Right renal pelvis (tissue), 4 donors: ENCODE measurements around the gene LIPM. TPM values are rescaled to one million over a fixed set of nuclear protein-coding genes. Genes with fewer than 3 reads are reported as not detected.

Source experiments
- DNase-seq, 4 donors: peaks; one replicate each; pipeline ENCODE4 v3.0.0-alpha.2; 2013; ENCODE audit warnings: low read depth in 4 of 4, low spot score in 3 of 4, missing footprints in 1 of 4
- polyA plus RNA-seq, 4 donors: library from polyadenylated mRNA; unstranded; fragments of 120-200 nt; gene quantifications; one replicate each; pipeline ENCODE4 v1.2.1, GENCODE V29; 2013; ENCODE audit not compliant: insufficient read length in 4 of 4

Gene LIPM
- polyA plus RNA-seq, 4 donors, result 0.23 TPM; not detected in 3

DNA sequence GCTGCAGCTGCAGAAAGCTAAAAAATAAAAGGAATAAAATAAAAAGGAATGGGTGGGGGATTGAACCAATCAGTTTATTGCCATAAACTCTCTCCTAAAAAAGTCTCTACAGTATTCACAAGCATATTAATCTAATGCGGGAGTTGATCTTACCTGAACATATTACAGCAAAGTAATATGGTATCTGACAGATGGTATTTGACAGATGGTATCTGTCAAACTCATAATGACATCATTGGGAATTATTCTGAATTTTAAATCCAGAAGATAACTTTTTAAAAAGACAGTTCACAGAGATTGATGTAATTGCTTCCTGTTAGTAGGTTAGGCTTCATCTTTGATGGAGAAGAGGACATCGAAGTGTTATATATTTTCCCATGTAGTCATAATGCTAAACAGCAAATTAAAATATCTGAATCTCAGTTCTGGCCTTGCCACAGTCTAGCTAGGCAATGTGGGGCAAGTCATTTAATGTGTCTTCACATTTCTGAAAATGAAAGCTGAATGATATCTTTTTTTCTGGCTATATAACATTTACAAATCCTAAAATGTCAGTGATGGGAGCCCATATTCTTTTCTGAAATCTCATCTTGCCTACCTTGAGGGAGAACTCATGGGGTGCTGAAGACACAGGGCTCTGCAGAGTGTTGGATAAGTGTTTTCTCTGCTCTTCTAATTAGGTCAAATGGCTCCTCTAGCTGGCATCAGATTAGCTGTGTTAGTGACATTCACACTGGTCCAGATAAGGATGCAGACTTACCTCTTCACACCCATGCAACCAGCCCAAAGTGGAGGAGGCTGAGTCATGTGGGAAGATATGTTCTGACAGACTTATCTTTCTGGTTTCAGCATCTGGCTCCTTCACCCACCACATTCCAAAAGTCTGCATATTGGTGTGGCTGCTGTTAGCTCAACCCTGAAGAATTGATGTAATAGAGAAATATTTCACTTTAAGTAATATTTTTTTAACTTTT lies 2.1 kb upstream of the LIPM start:
- no peak for DNase-seq

DNA sequence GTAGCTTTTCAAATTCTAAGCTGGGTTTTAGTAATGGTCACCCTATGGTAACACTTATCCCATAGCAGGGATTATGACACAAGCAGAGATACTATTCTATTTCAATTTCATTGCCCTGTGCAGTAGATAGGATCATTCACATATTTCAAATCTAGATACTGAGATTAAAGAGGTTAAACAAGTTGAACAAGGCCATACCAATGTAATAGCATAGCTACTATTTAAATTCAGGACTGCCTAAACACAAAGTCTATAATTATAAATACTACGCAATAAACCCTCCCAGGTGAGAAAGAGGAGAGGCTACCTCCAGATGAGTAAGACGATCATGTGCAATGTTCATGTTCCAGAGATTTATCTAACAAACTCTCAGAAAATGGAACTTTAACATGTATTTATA lies 1.1 kb downstream of the LIPM start:
- no peak for DNase-seq

DNA sequence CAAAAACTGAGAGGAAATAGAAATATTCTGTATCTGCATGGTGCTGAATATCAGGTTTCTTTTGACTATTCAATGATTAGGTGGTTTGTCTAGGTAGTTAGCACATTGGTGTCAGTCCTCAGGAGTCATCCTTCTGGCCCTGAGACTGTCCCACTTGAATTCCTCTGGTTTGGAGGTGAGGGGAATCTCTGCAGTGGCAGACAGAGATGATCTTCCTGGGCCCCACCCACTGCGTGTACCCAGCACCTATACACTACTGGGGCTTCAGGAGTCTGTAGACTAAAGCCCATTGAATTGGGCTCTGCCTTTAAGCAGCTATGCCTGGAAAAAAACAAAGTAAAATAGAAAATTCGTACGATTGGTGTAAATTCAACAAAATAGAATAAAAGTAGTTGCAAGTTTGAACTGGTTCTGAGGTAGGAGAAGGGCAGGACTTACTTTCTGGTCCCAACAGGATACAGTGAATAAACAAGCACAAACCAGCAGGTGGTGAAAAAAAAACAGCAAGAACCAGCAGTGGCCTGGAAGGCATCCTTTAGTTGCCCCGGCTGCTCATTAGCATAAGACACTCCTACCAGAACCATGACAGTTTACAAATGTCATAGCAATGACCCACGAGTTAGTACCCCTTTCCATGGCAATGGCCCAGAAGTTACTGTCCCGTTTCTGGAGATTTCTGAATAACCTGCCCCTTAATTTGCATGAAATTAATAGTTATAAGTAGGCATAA lies 1.7 kb downstream of the LIPM start:
- no peak for DNase-seq

DNA sequence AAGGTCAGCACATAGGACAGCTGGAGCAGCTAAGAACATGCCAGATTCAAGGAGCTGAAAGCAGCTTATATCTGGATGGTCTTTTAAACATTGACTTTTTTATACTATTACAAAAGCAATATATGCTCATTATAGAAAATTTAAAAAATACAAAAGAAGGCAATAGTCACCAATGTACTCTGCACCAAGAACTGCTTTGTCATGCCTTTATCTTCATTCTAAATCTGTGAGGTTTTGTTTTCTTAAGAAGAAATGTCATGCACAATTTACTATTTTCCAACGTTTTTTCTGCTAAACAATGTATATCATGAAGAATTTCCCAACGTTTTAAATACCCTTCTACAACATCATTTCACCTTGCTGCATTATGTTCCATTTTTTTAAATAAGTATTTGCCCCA lies 2.8 kb downstream of the LIPM start:
- DNase-seq, result no peak

DNA sequence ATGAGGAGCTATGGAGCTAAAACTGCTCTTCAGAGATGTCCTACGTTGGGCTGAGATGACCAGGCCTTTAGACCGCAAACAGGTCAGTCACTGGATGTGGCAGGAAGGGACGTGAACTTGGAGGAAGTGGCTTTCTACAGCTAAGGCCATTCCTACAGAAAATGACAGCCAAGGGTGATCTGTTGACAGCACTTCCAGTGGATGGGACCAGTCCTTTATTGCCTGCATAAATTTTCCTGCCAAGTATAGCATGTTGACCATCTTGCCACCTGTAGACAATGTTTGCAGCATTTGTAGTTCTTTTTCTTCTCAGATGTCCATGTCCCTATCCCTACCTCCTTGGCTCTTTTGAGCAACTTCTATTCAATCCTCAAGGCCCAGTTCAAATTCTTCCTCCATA lies 3.4 kb downstream of the LIPM start:
- no peak for DNase-seq

DNA sequence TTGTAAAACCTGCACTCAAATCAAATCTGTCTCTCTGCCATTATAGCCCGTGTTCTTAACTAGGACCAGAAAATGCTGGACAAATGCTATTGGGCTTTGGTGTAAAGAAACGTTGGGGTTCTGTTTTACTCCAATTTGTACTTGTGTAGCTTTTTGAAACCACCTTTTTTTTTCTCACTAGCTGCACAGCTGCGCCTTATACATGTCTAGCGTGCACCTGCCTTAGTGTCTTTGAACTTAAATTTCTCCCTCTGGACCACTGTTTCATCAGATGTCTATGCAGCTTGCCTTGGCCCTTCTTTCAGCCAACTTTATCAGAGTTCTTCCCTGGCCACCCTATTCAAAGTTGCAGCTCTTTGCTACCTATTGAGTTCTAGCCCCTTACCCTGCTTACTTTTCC lies 7.1 kb downstream of the LIPM start:
- no peak for DNase-seq

DNA sequence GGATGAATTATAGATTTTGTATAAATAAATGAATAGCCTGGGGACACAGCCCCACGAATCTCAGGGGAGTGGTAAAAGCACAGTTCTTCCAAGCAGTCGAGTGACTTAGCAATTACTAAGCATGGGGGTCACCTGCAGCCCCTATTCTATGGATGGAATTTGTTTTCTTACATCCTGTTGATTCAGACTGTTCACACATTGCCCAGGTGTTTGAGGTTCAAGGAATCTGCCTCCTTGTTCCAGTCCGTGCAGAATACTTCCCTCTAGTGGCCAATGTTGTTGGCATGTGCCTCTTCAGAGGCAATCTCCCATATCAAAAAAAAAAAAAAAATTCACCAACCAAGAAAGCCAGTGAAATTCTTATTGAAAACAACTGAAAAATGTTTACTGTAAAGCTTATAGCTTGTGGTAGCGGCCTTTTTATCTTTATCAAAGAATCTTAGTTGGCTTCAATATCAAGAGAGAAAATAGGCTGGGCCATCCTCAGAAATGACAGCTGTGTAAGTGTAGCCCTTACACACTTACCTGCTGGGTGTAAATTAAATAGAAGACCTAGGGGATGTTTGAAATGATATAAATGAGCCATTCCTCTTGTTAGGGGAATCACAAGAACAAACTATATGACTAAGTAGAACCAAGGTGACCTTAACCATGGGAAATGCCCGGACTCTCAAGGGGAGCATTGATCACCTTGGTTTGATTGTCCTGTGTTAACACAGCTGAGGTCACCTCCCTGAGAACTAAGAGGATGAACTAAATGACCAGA lies 7.8 kb downstream of the LIPM start:
- DNase-seq, result peak in 3 of 4 donors; percentile 16 to 47 (median 29)

DNA sequence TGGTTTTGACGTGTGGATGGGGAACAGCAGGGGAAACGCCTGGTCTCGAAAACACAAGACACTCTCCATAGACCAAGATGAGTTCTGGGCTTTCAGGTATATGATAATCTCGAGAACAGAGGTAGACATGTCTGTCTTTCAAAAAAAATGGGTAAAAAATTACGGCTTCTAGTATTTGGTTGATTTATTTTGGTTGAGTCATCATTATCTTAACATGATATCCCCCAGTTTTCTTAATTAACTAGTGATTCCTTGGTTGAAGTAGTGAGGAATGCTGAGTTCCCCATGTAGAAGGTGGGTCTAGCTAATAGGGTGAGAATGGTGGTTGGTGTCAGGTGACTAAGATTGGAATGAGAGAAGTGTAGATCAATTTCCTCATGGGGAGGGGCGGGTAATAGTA lies 10.7 kb downstream of the LIPM start:
- no peak for DNase-seq

DNA sequence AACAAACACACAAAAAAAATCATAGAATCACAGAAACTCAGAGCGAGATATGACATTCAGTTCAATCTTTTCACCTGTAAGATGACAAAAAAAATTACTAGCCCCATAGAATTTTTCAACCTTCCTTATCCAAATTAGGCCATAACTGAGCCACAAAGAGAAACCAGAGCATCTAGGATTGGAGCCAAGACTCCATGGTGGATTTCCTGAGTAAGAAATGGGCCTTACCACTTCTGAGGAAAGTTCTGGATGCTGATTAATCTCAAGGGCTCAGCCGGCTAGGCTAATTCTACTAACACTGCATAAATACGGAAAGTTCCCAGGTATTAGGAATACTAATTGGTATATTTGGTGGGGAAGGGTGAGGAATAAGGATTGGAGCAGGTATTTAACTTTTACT lies 16.8 kb downstream of the LIPM start:
- no peak for DNase-seq

DNA sequence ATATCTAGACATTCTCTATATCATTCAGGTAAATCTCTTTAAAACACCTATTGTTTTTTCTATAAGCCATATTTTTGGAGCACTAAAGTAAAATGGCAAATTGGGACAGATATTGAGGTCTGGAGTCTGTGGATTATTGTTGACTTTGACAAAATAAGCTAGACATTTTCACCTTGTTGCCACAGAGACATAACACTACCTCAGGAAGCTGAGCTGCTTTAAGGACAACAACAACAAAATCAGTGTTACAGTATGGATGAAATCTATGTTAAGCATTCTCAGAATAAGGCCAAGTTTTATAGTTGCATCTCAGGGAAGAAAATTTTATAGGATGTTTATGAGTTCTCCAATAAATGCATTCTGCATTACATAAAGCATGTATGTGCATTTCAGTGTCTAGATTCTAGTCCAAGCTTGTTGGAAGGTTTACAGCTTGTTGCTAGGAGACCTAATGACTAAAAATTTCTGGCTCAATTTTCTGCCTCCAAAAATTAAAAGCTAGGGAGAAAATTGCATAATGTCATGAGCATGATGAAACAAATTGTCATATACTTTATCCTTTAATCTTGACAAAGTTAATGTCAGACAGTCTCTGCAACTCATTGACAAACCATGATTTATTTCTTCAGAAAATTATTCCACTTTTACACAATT lies 18.3 kb downstream of the LIPM start:
- peak in 3 of 4 donors; percentile 10 to 20 (median 10) for DNase-seq

DNA sequence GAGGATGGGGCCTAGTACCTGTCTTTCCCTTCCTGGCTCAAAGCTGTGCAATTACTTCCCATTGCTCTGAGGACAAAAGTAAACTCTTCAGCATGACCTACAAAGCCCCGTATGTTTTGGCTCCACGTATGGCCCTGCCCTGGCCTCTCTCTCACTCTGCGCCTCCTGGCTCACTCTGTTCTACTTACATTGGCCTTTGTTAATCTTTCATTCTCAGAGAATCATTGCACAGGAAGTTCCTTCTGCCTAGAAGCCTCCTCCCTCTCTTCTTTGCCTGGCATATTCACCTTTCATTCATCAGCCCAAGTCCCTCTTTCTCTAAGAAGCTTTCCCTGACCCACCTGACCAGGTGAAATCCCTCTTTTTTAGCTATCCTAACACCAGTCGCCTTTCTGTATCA lies 23.9 kb downstream of the LIPM start:
- DNase-seq, result no peak

DNA sequence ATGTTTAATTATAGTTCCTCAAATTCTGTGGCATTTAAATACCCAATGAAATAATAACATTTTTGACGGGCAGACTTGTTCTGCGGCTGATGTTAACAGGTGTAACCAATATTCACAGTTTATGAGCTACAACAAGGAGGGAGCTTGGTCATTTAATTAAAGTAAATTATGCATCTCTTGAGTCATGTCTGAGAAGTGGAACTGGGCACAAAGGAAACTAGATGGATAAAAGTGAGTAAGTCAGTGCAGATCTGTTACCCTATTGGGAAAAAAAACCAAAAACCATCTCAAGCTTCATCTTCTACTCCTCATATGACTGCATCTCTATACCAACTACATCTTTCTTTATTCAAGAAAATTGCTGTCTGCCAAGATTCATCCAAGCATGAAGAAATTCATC lies 25.1 kb downstream of the LIPM start:
- no peak for DNase-seq

DNA sequence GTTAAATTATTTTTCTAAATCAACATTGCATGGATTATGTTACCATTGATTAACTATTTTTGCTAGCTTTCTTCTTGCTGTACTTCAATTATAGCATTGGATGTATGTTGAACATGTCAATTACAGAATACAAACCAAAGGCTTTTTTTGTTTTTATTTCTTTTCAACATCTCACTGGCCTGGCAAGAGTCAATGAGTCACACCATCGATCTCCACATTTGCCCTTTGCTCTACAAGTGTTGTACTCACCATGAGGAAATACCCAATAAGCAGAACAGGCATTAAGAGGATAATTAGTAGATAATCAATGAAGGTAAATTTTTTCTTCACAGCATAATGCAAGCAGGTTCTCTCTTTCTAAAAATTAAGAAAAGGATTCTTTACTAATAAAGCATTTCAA lies 25.8 kb downstream of the LIPM start:
- DNase-seq, result no peak

DNA sequence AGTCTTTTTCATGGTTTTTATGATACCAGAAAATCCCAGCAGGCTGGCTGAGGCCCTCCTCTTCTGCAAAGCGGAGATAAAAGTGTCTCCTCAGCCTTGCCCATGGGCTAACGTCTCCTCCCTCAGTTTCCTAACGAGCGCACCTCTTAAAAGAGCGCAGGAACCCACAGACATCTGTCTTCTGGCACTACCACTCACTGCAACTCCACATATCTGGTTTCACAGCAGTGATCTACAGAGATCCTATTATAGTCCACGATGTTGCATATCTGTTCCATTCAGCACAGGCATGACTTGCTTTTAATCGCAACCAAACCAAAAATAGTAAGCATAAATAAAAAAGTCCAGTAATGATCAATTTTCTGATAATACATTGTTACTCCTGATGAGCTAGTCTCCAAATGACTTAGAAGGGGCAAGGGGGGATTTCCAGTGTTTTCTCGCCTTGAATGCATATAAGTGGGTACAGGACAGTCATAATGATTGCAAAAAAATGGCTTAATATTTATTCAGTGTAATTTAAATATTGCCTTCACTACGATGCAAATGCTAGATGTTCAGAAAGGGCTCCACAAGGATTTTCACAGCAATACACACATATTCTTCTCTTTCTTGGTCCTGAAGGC lies 28.2 kb downstream of the LIPM start:
- DNase-seq, result no peak

DNA sequence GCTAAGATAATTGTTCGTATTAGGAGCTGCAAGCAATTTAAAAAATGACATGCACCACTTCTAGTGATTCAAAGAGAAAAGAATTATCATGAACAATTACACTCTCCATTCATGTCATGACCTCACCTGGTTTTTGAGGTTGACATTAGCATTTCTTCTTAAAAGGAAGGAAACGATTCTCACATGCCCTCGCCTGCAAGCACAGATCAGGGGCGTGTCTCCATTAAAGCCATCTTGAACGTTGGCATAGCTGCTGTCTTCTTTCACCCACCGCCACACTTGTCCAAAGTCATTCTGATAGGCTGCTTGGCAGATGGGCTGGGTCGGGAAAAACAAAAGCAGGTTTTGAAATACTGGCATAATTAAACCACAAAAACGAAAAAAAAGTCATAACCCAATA lies 29.2 kb downstream of the LIPM start:
- no peak for DNase-seq

DNA sequence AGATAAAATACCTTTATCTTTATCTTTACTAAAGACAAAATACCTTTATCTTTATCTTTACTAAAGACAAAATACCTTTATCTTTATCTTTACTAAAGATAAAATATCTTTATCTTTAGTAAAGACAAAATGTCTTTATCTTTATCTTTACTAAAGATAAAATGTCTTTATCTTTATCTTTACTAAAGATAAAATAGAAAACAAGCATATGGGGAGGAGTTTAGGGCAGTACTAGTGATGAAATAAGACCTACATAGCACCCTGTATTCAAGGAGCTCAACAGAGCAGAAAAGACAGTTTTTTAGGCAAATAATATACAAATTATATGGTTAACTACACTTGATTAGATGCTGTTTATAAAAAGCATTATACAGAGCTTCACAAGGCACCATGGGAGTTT lies 29.8 kb downstream of the LIPM start:
- DNase-seq, result no peak

DNA sequence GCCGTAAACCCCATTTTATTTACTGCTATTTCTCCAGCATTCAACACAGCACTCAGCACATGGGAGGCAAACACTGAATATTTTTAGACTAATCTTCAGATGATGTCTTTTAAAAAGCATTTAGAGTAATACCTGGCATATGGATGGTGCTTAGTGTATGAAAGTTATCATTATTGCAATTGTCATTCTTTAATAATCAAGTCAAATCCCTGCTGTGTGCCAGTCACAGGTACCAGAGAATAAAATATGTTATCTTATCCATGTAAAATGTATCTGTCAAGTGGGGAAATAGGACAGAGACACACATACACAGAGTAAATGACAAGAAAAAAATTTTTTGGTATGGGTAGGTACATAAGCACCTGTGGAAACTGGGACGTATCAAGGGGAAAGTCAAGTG lies 30.6 kb downstream of the LIPM start:
- no peak for DNase-seq

DNA sequence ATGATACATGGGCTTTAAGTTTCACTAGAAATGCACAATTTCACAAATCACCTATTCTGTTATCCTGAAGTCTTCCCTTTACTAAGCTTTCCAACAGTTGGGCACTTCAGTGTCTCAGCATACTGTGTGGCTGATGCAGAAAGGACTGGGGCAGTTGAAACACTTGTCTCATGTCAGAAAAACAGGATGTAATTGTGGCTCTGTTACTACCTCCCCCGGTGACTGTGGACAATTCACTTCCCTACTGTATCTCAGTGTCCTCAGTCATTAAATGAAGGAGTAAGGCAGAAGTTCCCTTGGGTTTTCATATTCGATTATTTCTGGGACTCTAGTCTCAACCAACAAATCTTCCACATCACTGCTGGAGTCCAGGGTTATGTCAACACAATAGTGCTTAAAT lies 31.2 kb downstream of the LIPM start:
- DNase-seq, result no peak

DNA sequence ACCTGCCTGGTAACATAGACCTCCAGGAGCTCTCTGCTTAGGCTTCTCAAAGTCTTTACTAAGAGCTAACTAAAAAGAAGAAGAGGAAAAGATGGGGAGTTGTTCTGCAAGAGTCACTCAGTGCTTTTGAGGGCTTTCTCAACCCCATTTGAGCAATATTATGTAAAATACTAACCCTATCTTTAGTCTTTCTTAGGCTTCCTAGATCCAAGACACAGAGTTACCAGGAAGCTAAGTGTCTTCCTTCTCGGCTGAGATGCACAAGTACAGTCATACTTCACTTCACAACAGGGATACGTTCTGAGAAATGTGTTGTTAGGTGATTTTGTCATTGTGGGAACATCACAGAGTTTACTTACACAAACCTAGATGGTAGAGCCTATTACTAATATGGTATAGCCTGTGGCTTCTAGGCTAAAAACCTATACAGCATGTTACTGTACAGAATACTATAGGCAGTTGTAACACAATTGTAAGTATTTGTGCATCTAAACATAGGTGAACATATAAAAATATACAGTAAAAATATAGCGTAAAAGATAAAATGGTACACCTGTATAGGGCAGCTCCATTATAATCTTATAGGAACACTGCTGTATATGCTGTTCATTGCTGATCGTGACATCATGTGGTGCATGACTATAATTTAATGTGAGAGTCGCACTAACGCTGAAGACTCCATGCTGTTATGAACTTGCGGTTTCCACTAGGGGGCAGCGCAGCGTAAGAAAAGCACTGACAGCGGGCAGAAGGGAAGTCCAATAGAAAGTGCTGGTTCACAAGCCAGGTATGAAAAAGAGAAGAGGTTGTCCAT lies 32.8 kb downstream of the LIPM start:
- DNase-seq, result peak; percentile 69 to 81 (median 76)

DNA sequence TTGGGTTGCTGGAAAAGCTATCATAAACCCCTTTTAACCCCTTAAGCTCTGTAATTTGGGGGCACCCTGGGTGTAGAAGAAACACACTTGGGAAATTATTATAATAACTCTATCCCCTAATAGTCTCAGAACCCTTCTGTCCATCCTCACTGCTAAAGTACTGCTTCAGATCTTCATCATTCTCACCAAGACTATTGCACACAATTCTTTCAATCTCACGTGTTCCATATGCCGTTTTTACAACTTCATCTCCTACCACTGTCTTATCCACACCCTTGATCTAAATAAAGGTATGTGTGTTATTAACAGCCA lies 33.3 kb downstream of the LIPM start:
- DNase-seq, result no peak
